Osteoblast (primary cell): ENCODE measurements around the gene MCRS1. TPM values are rescaled to one million over a fixed set of nuclear protein-coding genes. Genes with fewer than 3 reads are reported as not detected.

Experiments
- DNase-seq: peaks from one replicate; pipeline ENCODE4 v3.0.0; 2011; ENCODE audit warnings: low spot score, mixed read lengths; ENCODE audit not compliant: insufficient read length; ENCODE audit errors: missing footprints
- H2AFZ ChIP-seq: 2 replicates; pipeline ENCODE4 v1.6.0; 2011; ENCODE audit warnings: mild to moderate bottlenecking, low read length
- H3K27ac ChIP-seq: 2 replicates; pipeline ENCODE4 v1.5.1; 2011; ENCODE audit warnings: mild to moderate bottlenecking, low read depth, low read length, moderate library complexity
- H3K27me3 ChIP-seq: 2 replicates; pipeline ENCODE4 v1.6.0; 2012; ENCODE audit warnings: mild to moderate bottlenecking, control low read depth, inconsistent platforms, low read length, moderate library complexity; ENCODE audit not compliant: insufficient read depth
- H3K36me3 ChIP-seq: 2 replicates; pipeline ENCODE4 v1.5.1; 2011; ENCODE audit warnings: mild to moderate bottlenecking, low read length, control low read depth, moderate library complexity; ENCODE audit not compliant: insufficient read depth
- H3K4me1 ChIP-seq: 2 replicates; pipeline ENCODE4 v1.5.1; 2011; ENCODE audit warnings: mild to moderate bottlenecking, low read length, control low read depth, moderate library complexity; ENCODE audit not compliant: insufficient read depth
- H3K4me2 ChIP-seq: 2 replicates; pipeline ENCODE4 v1.6.0; 2011; ENCODE audit warnings: mild to moderate bottlenecking, low read length; ENCODE audit not compliant: insufficient read depth
- H3K4me3 ChIP-seq: fragments of 200-600 bp; sonication (generic); 3 replicates; pipeline ENCODE4 v1.5.1; 2012; ENCODE audit warnings: mild to moderate bottlenecking, low read length, inconsistent platforms; ENCODE audit not compliant: insufficient read depth
- H3K79me2 ChIP-seq: 2 replicates; pipeline ENCODE4 v1.6.0; 2012; ENCODE audit warnings: mild to moderate bottlenecking, low read length, control low read depth, inconsistent platforms; ENCODE audit not compliant: insufficient read depth
- H3K9me3 ChIP-seq: 2 replicates; pipeline ENCODE4 v1.5.1; 2011; ENCODE audit warnings: low read depth, low read length, control low read depth
- H4K20me1 ChIP-seq: 2 replicates; pipeline ENCODE4 v1.6.0; 2012; ENCODE audit warnings: mild to moderate bottlenecking, low read length, control low read depth; ENCODE audit not compliant: insufficient read depth
- CTCF ChIP-seq: IDR thresholded peaks from 2 replicates; pipeline ENCODE4 v1.5.1; 2011; ENCODE audit warnings: mild to moderate bottlenecking, low read depth, low read length, moderate library complexity; ENCODE audit errors: extremely low read depth
- total RNA-seq: library from RNA; depleted of rRNA; stranded (reverse); fragments of >200 nt; gene quantifications from 2 replicates; pipeline ENCODE4 v1.2.3, GENCODE V29; 2012

Gene MCRS1
- total RNA-seq, 1 donor: 56.5 TPM

GRCh38 chr12:49557917-49558215, 10.1 kb downstream of the MCRS1 start:
- no peaks in the 10 kb centered on the region for H3K27me3 ChIP-seq
- no peaks in the 10 kb centered on the region for H3K79me2 ChIP-seq
- TF ChIP-seq CTCF: peak; percentile 6
- no peak overlapping the region for H2AFZ ChIP-seq
- no peak overlapping the region for H3K27ac ChIP-seq
- H3K4me1 ChIP-seq: no peaks in the 10 kb centered on the region
- H3K4me2 ChIP-seq: no peak overlapping the region
- peak; percentile 55 for DNase-seq
- no peaks in the 10 kb centered on the region for H3K9me3 ChIP-seq
- H4K20me1 ChIP-seq: no peaks in the 10 kb centered on the region
- H3K4me3 ChIP-seq: no peak overlapping the region
- peaks cover 42% of the 10 kb centered on the region for H3K36me3 ChIP-seq

- peaks cover 4% of the 10 kb centered on the region for H3K27me3 ChIP-seq
- TF ChIP-seq CTCF: no peak
- H4K20me1 ChIP-seq: no peaks in the 10 kb centered on the region
- H3K4me3 ChIP-seq: no peak overlapping the region
- no peak overlapping the region for H2AFZ ChIP-seq
- H3K27ac ChIP-seq: no peak overlapping the region
- H3K4me2 ChIP-seq: no peak overlapping the region
- no peaks in the 10 kb centered on the region for H3K4me1 ChIP-seq
- no peaks in the 10 kb centered on the region for H3K79me2 ChIP-seq
- peaks cover 37% of the 10 kb centered on the region for H3K36me3 ChIP-seq
- DNase-seq: peak; percentile 3
- H3K9me3 ChIP-seq: no peaks in the 10 kb centered on the region
Observed at GRCh38 chr12:49557187-49557916, 10.6 kb downstream of the MCRS1 start.

- Histone ChIP-seq H4K20me1 (no peaks in the 10 kb centered on the region), H3K27me3 (peaks cover 11% of the 10 kb centered on the region)
- DNase-seq: peak; percentile 61
Observed at GRCh38 chr12:49556391-49557186, 11.4 kb downstream of the MCRS1 start.

More at GRCh38 chr12:49556391-49557186, 11.4 kb downstream of the MCRS1 start:
- Histone ChIP-seq H3K9me3 (no peaks in the 10 kb centered on the region), H3K4me2 (no peak overlapping the region), H3K79me2 (no peaks in the 10 kb centered on the region), H3K36me3 (peaks cover 29% of the 10 kb centered on the region), H2AFZ (no peak overlapping the region), H3K4me1 (no peaks in the 10 kb centered on the region), H3K4me3 (no peak overlapping the region), H3K27ac (no peak overlapping the region)
- TF ChIP-seq CTCF: no peak
